ENCODE results near the gene NGFR.
A peak's percentile ranks its signal among the peaks of the same experiment; 100 is the strongest.

NGFR gene, protein sequence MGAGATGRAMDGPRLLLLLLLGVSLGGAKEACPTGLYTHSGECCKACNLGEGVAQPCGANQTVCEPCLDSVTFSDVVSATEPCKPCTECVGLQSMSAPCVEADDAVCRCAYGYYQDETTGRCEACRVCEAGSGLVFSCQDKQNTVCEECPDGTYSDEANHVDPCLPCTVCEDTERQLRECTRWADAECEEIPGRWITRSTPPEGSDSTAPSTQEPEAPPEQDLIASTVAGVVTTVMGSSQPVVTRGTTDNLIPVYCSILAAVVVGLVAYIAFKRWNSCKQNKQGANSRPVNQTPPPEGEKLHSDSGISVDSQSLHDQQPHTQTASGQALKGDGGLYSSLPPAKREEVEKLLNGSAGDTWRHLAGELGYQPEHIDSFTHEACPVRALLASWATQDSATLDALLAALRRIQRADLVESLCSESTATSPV

DNA sequence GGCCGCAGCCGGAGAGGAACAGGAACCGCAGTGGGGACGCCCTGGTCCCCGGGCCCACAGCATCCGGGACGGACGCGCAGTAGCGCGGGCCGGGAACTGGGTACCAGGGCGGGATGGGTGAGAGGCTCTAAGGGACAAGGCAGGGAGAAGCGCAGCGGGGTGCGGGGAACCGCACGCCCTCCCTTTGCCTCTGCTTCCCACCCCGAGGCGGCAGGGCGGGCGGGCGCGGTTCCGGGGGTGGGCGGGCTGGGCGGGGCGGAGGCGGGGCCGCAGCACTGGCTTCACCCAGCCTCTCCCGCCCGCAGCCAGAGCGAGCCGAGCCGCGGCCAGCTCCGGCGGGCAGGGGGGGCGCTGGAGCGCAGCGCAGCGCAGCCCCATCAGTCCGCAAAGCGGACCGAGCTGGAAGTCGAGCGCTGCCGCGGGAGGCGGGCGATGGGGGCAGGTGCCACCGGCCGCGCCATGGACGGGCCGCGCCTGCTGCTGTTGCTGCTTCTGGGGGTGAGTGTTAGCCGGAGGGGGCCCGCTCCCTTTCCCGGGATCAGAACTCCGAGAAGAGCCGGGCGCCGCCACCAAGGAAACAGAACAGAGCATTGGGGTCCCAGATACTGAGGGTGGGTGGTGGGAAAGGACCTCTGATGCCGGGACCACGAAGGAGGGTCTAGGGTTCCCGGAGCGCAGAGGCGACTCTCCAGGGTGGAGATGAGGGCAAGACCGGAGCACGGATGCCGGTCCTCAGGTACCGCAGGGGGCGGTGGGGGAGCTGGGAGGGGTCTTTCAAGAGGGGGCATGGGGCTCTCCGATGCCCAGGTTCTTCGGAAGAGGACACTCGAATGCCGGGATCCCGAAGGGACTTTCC, at the start of gene NGFR:
TSS of gene NGFR (plus strand) at position 308 of the 856 bp plus-strand sequence. CDS start at position 433, 125 bp downstream.
- DNase-seq (ENCODE audit: low read depth in 2 of 2): no peak

DNA sequence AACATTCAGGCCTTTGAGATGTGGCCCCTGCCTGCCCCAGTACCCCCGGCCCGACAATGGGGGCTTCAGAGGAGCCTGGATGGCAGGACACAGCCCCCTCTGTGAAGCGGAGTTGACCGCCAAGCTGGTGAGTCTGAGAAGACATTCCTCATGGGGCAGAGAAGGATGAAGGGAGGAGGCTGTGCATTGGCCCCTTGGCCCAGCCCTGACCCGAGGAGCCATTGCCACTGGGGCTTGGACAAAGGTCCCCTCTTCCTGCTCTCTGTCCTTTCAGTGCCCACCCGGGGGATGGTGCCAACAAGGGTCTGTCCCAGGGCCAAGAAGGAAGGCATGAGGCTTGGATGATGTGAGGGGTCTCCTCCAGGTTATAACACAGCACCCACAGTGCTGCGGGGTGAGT, 49.5 kb upstream of the NGFR start:
- no peak for DNase-seq (ENCODE audit: low read depth in 2 of 2)

DNA sequence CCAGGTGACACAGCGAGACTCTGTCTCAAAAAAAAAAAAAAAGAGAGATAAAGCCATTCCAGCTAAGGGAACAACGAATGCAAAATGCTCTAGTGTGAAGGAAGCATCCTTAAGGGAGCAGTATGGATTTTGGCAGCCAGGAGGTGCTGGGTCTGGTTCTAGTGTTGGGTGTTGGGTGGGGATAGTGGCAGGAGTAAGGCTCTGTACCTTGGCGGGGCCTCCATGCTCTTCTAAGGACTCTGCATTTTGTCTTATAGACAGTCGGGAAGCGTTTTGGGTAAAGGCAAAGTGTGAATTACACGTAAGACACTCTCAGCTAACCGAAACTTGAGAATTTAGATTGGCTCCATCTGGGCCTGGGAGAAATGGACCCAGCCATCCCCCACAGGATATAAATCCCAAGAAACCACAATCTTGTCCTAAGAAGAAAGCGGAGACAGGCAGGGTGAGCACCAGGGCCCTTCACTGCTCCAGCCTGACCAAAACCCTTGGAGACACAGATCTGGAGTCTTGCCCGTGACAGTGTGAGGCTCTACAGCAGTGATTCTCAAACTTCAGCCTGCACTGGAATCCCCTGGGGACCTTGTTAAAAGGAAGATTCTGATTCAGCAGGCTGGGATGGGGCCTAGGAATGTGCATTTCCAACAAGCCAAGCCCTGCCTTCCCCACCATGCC, 47.3 kb upstream of the NGFR start:
- peak; percentile 47 to 61 for DNase-seq (ENCODE audit: low read depth in 2 of 2)

DNA sequence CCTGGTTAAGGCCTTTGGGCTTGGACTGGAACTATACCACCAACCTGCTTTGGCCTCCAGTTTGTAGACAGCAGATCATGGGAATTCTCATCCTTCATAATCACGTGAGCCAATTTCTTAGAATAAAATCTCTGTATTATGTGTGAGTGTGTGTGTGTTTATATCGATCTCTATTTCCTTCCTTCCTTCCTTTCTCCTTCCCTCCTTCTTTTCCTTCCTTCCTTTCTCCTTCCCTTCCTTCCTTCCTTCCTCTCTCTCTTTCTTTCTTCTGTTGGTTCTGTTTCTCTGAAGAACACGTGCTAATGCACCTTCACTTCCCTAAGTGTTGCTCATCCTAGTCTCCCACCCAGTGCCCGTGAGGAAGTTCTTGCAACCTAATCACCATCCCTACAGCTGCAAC, 44.9 kb upstream of the NGFR start:
- no peak for DNase-seq (ENCODE audit: low read depth in 2 of 2)

DNA sequence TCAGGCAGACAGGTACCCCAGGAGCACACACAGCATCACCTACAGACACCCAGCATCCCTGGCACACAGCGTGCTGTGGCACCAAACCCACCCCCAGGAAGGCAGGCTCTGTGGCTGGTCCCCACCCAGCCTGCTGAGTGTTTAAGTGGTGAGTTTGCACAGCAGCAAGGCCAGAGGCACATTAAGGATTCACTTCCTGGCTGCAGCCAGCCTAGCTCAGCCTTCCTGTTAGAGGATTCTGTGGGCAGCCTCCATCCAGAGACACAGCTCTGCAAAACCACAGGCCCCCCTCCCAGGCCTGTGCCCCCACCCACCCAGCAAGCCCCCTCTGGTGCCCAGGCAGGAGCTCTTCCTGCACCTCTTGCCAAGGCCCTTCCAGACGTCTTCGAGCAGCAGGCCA, 44.4 kb upstream of the NGFR start:
- no peak for DNase-seq (ENCODE audit: low read depth in 2 of 2)

DNA sequence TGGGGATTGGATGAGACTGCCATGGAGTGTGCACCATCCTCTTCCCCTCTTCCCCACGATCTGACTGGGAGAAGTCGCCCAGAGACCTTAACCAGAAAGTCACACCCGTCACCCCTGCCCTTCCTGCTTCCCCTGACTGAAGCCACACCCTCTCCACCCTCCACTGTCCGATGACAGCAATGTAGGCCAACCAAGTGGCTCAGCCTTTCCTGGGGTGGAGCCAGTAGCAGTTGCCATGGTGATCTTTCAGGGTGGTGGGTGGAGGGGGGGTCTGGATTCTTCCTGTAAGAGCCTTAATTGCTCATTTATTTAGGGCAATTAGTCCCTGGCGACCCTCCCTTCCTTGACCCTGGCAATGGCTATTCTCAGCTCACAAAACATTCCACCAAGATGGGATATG, 42.9 kb upstream of the NGFR start:
- no peak for DNase-seq (ENCODE audit: low read depth in 2 of 2)

DNA sequence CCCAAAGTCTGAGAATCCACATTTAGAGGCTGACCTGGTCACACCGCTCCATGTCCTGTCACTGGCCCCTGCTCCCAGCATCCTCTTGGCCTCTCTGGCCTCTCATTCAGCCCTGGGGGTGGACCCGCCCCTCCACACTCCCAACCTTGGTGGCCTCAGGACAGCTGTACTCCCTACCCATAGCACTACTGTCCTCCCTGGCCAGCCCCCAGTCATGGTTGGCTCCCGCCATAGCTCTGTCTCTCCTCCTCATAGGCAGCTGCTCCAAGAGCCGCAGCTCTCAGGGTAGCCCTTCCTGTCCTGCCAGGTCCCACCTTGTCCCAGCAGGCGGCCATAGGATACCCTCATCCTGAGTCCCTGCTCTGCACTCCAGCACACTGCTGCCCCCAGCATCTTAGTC, 42.4 kb upstream of the NGFR start:
- no peak for DNase-seq (ENCODE audit: low read depth in 2 of 2)

DNA sequence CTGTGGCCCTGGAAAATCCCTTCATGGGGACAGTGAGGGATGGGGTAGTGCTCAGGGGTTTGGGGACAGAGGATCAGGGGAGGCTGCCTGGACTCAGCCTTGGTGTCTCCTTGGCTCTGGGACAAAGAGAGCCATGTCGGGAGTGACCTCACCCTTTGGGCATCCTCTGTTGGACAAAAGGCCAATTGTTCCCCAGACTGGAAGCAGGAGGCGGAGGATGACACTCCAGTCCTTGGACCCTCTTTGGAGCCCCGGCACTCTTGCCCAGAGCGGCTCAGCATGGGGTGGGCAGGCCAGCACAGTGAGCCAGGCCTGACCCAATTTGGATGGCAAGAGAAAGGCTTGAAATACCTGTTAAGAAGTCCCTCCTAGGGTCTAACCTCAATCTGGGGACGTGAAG, 41.0 kb upstream of the NGFR start:
- no peak for DNase-seq (ENCODE audit: low read depth in 2 of 2)

DNA sequence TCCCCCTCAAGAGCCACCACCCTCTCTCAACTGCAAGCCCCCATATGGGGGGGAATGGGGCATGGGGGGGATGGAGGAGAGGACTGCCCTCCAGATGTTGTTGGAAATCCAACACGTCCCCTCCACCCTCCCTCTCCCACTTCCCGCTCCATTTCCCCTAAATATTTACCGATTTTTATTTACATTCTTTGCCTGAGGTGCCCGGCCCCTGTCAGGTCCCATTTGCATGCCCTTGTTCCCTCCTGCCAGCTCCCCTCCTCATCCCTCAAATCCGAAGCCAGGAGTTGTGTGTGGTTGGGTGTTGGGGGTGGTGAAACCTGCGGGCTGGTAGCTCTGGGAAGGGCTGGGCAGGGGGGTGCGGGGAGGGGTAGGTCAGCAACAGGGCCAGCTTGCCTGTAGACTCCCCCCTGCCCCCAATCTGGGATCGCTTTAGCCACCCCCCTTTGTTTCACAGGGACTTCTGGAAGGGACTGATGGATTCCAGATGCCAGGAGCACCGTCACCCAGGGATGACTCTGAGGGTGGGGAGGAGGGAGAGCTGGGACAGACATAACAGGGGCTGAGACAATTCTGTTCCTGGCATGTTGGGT, 39.7 kb upstream of the NGFR start:
- no peak for DNase-seq (ENCODE audit: low read depth in 2 of 2)

DNA sequence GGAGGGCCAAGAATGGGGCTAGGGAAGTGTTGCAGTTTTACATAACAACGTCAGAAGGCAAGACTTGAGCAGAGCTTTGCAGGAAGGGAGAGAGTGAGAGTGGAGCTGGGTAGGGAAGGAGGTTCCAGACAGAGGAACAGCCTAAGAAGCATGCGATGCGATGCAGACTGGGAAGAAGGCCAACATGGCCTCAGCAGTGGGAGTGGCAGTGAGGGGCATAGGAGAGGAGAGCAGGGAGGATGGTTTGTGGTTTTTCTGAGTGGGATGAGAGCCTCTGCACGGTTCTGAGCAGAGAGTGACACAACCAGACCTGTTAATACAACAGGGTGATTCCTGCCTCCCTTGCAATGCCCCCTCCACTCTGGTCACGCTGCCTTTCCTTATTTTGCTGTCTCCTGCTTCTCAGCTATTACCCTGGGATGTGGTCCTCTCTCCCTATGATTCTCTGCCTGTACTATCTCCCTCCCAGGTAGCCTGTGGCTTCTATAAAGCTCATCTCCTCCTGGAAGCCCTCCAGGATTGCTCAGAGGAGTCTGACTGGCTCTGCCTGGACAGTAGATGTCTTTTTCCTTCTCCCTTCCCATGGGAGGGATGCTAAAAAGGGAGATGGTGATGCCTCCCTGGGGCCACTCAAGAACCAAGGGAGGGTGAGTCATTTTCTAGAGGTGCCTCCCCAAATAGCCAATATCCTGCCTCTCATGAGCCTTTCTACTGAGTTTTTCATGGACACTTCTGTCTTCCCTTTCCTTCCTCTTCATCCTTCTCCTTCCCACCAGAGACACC, 38.7 kb upstream of the NGFR start:
- DNase-seq (ENCODE audit: low read depth in 2 of 2): peak; percentile 76 to 80

DNA sequence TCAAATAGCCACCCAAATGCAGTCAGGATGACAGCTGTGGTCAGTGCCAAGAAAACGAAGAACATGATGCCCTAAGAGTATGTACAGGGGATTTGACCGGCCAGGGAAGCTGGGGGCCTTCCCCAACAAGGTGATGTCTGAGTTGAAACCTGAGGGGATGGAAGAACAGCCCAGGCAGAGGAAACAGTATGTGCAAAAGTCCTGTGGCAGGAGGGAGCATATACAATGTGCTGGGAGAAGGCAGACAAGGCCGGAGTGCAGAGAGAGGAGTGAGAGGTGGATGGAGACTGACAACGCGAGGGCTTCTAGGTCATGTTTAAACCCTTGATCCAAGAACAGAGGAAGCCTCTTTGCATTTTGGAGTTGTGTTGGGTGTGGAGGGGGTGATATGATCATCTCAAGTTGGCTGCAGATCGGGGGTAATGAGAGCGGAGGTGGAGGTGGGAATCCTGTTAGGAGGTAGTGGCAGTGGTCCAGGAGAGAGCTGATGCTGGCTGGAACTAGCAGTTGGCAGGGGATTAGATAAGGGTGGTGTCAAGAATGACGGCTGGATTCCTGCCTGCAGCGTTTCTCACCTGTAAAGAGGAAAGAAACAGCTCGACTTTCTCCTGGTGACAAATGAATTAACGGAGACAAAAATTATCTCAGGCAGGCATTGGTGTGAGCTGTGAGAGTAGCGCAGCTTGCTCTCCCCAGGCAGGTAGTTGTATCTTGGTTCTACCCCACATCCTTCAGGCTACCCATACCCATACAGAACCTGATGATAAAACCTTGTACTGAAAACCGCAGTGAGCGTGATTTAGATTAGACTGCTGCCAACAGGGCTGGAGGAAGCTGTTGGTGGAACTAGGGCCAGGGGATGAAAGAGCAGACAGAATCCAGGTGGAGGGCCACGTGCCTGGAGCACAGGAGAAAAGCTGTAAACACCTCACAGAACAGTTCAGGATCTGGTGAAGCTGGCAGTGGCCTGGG, 37.2 kb upstream of the NGFR start:
- no peak for DNase-seq (ENCODE audit: low read depth in 2 of 2)

DNA sequence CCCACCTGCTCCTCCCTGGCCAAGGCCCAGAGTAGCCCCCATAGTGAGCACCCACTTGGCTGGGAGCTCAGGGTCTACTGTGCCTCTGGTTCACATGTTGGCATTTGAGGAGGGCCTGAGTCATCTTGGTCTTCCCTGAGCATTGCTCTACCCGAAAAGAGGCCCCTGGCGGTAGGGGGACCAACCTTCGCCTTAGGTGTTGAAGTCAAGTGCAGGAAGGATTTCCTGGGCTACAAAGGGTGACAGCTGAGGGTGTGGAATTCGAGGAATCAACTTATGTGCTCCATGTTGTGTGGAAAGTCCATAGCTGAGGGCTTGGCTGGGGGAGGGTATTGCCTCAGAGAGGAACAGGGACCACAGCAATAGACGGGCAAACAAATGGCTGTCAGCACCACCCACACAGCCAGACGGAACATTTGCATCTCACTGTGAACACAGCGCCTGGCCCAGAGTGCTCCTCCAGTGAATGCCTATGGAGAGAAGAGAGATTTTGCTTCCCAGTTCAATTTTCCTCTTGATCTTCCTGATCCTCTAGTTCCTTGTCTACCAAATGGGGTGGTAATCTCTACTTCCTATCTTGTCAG, 35.6 kb upstream of the NGFR start:
- DNase-seq (ENCODE audit: low read depth in 2 of 2): no peak

DNA sequence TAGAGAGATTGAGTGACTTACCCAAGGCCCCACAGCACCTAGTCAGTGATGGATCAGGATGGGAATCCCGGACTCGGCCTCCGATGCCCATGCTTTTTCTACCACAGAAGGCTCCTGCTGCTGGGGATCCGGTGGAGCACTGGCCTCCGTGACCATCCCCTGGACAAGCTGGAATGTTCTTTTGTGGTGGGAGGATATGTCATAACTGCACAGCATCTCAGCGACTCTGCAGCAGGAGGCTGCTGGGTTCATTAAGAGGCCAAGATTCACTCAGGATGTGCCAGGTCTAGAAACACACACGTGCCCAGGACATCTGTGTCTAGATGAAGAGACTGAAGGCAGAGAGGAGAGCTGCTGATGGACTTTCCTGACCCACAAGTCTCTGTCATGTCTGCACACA, 34.7 kb upstream of the NGFR start:
- DNase-seq (ENCODE audit: low read depth in 2 of 2): no peak

DNA sequence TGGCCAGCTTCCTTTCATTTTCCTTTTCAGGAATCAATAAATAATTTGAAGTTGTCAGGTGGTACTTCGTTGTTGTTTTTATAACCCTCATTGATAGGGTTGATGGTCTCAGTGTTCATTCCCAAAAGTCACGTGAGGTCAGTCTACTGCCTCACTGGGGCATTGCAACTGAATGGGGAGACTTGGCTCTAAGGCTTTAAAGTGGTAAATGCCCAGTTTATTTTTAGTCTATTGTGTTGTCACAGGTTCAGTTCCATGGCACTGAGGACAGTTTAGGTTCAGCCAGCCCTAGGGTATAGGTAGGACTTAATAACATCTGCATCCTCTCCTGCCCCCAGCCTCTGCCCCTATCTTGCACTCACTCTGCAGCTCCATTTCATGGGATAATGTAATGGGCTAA, 33.5 kb upstream of the NGFR start:
- no peak for DNase-seq (ENCODE audit: low read depth in 2 of 2)

DNA sequence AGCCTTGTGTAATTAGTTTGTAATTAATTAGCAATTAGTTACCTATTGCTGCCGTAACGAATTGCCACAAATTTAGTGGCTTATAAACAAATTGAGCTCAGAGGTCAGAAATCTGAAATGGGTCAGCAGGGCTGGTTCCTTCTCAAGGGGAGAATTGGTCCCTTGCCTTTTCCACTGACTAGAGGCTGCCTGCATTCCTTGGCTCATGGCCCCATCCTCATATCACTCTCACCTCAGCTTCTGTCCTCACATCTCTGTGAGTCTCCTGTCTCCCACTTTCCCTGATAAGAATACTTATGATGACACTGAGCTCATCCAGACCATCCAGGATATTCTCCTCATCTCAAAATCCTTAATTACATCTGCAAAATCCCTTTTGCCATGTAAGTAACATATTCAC, 31.0 kb upstream of the NGFR start:
- no peak for DNase-seq (ENCODE audit: low read depth in 2 of 2)

DNA sequence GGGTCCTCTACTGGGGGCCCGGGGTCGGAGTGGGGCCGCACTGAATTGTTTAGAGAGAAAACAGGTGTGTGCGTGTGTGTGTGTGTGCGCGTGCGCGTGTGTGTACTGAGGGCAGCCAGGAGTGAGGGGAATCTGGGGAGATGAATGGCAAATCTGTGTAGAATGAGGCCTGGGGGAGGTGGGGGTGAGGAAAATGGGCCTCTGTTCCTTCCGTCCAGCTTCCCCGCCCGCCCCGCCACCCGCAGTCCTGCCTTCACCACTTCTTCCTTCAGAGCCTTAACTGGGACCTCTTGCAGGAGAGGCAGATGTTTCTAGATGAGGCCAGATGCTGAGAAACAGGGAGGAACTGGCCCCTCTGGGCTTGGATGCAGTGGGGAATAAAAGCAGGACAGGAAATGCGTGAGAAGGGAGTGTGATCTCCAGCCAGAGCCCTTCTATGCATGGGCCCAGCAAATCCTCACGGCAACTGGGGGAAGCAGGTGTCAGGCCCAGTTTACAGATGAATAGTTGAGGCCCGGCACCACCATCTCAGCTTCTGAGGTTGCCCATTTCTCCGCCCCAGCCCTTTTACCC, 29.7 kb upstream of the NGFR start:
- DNase-seq (ENCODE audit: low read depth in 2 of 2): no peak

DNA sequence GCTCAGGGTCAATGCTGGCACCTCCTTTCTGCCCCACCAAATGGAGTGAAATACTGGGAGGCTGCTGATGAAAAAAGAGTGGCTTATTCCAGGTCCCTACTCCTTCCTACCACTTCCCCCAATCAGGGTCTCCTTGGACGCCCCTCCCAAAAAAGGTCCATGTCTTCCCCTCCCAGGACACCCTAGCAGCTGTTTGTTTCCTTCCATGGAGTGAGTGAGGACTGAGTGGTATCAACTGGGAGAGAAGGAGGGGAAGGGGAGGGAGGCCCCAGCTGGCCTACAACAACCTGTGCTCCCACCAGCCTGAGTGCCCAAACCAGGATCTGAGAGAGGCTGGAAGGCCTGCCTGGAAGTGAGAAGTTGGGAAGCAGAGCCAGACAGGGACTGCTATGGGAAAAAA, 28.7 kb upstream of the NGFR start:
- no peak for DNase-seq (ENCODE audit: low read depth in 2 of 2)

DNA sequence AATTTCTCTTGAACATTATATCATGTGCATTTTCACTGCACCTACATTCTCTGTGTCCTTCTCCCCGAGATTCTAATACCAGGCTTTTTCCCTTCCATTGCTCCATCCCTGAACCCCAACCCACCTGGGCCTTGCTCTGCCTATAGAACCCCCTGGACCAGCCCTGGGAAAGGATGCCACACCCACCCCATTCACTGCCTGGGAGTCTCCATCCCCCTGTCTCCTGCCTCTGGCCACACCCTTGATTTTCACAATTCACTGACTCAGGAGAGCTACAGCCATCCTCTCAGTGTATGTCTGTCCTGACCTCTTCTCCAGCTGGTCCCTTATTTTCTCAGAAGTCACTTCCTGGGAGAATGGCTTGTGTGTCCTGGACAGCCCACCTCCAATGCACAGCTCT, 27.9 kb upstream of the NGFR start:
- no peak for DNase-seq (ENCODE audit: low read depth in 2 of 2)

DNA sequence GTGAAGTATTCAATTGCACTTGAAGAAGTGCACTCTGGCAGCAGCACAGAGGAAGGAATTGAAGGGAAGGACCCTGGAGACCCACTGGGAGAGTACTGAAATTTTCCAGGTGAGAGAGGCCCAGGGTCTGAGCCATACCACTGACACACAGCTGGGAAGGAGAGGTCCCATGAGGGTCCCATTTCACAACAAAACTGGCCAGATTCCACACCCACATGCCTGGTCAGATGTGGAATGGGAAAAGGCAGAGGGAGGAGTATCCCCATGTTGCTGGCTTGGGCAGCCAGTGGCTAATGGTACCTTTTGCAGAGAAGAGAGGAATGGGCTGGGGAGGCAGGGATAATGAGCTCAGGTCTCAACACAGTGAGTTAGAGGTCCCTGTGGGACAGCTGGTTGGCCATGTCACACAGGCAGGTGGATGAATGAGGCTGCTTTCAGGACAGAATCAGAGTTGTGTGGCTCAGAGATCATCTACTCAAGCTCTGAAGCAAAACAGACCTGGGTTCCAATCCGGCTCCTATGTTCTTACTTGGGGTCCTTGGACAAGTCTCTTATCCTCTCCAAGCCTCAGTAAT, 26.2 kb upstream of the NGFR start:
- no peak for DNase-seq (ENCODE audit: low read depth in 2 of 2)

All from fibroblast of skin of left biceps (primary cell).